LNCaP clone FGC (cell line): ENCODE measurements around the gene DDIT4.
A peak's percentile ranks its signal among the peaks of the same experiment; 100 is the strongest.
"Not testable (repeated sequence)": the region's sequence is repeated elsewhere in the genome, so short reads cannot be mapped to it uniquely, and the experiment has no call there.

Experiments
- DNase-seq: peaks from one replicate; pipeline ENCODE4 v3.0.0-alpha.2; 2011; ENCODE audit warnings: low read depth
- H3K4me3 ChIP-seq: 2 replicates; pipeline ENCODE4 v1.5.1; 2011; ENCODE audit warnings: mild to moderate bottlenecking, low read depth, low read length, control low read depth
- TF ChIP-seq, protein P1 (sequence below): IDR thresholded peaks from 2 replicates; pipeline ENCODE4 v1.5.1; 2012; ENCODE audit warnings: mild to moderate bottlenecking; ENCODE audit not compliant: control insufficient read depth, insufficient read depth; ENCODE audit errors: extremely low read depth

Gene DDIT4

DNA sequence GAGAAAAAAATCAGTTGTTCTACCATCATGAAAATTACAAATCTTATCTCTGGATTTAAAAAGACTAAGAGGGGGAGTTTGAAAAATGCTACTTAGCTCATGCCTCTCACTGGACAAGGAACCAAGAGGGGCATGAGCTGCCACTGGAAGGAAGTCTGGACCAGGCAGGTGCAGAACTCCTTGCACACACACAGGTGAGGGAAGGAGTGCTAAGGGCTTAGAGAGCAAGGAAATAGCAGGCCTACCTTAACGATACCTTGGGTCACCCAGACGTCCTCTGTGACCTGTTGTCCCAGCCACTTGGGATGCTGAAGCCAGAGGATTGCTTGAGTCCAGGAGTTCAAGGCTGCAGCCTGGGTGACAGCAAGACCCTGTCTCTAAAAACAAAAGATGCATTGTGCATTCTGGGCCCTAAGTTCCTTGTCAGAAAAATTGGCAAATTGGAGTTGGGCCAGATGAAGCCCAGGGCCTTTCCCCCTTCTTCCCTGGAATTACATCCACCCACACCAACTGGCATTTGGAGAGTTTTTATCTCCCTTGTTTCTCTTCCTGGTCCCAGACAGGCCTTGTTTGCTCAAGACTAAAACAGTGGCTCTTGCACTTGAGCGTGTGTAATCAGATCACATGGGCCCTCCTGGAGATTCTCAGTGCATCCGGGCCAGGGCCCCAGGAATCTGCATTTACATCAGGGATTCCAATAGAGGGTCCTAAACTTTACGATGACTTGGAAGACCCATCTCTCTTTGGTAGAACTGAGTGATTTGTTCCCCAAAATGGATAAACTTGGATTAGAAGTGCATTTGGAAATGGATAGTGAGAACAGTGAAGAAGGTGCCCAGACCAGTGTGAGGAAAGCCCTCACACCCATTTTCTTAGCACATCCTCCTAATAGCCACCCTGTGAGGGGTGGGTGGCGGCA lies 3.0 kb downstream of the DDIT4 start:
- DNase-seq, result peak; percentile 67
- TF ChIP-seq, protein P1, sequence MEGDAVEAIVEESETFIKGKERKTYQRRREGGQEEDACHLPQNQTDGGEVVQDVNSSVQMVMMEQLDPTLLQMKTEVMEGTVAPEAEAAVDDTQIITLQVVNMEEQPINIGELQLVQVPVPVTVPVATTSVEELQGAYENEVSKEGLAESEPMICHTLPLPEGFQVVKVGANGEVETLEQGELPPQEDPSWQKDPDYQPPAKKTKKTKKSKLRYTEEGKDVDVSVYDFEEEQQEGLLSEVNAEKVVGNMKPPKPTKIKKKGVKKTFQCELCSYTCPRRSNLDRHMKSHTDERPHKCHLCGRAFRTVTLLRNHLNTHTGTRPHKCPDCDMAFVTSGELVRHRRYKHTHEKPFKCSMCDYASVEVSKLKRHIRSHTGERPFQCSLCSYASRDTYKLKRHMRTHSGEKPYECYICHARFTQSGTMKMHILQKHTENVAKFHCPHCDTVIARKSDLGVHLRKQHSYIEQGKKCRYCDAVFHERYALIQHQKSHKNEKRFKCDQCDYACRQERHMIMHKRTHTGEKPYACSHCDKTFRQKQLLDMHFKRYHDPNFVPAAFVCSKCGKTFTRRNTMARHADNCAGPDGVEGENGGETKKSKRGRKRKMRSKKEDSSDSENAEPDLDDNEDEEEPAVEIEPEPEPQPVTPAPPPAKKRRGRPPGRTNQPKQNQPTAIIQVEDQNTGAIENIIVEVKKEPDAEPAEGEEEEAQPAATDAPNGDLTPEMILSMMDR, result no peak
- H3K4me3 ChIP-seq, result peak overlapping the region; percentile 97

DNA sequence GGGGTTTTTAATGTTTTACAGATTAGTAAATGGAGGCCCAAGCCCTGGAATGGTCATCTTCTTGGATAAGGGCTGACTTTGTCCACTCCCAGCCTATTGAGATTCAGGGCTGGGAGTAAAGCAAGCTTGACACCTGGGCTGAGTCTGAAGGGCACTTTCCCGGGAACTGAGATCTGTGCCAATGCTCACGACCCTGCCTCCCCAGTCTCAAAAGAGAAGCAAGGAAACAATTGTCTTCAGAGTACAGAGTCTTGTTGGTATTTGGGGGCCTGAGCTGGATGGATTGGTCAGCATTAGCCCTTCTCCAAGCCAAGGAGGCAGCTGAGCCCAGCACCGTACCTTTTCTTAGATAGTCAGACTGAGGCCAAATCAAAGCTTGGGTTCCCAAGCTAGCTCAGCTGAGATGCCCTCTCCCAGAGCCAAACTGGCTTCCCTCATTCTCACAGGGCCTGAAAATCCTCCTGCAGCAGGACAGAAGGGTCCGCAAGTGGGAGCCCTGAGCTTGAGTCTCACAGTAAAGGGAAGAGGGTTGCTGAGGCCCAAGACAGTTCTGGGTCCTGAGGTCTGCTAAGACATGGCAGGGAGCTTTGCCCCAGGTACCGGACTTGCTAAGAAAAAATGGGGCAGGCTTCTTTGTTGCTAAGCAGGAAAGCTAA lies 3.7 kb downstream of the DDIT4 start:
- TF ChIP-seq, protein P1, result no peak
- no peak for DNase-seq
- H3K4me3 ChIP-seq, result no peak overlapping the region

DNA sequence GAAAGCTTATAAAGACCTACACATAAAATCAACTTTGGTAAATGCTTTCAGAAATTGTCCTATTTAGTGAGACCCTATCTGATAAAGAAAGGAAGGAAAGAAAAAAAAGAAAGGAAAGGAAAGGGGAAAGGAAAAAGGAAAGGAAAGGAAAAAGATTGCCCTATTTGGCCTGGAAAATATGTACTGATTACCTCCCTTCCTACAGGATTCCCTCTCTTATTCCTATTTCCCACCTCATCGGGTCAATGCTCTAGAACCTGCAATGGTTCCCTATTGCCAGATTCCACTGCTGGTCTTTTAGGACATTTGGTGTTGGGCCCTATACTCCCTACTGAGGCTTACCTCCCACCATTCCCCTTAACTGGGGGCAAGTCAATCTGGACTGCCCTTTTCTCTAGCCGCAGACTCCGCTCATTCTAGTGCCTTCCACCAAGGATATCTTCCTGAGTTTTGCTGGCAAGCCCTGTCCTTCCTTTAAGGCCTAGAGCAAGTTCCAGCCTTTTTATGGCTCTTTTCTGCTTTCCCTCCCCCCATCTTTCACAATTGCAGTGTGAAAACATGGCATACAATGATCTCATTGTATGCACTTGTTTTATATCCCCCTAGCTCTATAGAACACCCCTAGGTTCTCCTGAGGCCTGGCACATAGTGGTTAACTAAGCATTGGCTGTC lies 4.4 kb downstream of the DDIT4 start:
- TF ChIP-seq, protein P1, result no peak
- no peak for DNase-seq
- no peak overlapping the region for H3K4me3 ChIP-seq

DNA sequence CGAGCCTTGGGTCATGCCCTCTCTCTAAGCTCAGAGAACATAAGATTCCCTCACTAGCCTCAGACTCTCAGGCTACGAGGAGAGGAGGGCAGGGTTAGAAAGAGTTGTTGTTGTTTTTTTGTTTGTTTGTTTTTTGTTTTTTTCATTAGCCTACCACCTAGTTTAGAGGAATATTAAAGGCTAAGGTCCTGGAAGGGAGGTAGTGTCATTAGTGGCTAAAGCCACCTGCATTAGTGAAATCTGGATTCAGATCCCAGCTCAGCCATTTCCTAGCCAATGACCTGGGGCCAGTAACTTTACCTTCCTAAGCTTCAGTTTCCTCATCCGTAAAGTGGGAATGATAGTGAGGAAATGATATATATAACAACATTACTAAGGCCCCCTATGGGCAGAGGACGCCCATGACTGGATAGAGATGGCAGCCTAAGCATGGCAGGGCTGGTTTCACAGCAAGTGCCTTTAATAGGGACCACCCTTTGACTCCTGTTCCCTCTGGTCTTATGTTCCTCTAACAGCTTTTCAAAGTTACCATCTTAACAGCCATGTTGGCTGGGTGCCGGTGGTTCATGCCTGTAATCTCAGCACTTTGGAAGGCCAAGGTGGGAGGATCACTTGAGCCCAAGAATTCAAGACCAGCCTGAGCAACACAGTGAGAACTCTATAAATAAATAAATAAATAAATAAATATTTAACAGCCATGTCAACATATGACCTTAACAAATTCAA lies 5.1 kb downstream of the DDIT4 start:
- TF ChIP-seq, protein P1, result no peak
- no peak for DNase-seq
- H3K4me3 ChIP-seq, result no peak overlapping the region

DNA sequence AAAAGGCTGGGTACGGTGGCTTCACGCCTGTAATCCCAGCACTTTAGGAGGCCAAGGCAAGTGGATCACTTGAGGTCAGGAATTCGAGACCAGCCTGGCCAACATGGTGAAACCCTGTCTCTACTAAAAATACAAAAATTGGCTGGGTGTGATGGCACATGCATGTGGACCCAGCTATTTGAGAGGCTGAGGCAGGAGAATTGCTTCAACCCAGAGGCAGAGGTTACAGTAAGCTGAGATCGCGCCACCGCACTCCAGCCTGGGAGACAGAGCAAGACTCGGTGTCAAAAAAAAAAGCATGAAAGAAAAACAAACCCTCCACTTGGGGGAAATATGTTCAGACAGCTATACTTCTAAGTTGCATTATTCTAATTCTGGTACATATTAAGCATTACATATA lies 5.9 kb downstream of the DDIT4 start:
- not testable (repeated sequence) for DNase-seq, H3K4me3 ChIP-seq

DNA sequence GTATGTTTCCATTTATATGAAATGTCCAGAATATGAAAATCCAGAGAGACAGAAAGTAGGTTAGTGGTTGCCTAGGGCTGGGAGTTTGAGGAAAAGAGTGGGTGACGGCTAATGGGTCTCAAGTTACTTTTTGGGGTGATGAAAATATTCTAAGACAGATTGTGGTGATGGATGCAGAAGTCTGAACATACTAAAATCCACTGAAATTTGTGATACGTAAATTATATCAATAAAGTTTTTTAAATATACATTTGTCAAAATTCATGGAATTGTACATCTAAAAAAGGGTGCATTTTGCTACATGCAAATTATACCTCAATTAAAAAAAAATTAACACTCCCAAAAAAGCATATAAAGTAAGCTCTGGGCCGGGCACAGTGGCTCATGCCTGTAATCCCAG lies 9.4 kb downstream of the DDIT4 start:
- no peak overlapping the region for H3K4me3 ChIP-seq
- TF ChIP-seq, protein P1, result no peak
- no peak for DNase-seq
